ENCODE data around the gene TPPP. TPM values are rescaled to one million over a fixed set of nuclear protein-coding genes. Genes with fewer than 3 reads are reported as not detected.

The TPPP gene
- total RNA-seq, 4 donors from 2014 or later = 2.4 to 8.7 (median 3.2) TPM

DNA sequence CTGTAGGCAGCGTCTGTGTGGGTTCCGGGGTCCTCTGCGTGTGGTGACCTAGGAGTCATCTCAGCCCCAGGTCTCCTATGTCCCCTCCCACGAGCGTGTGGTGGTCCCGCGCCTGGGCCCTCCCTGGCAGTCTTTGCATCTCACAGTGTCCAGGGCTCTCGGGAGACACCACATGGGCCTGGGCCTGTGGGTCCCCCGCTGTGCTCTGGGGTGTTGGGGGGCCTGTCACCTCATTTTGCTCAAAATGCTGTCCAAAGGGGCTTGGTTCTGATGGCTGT is 54.0 kb downstream of the TPPP start:
- Histone ChIP-seq H3K9me3 (no peaks in the 10 kb centered on the region), H3K4me1 (no peaks in the 10 kb centered on the region), H3K36me3 (peaks cover 0 to 12% of the 10 kb centered on the region in 2 donors), H3K27me3 (no peaks in the 10 kb centered on the region), H3K4me3 (no peak overlapping the region), H3K27ac (no peak overlapping the region)
- intact Hi-C loops (cut with DNase I; ENCODE audit: low total_unique reads) (no loop called here), in situ Hi-C loops (cut with MboI; ENCODE audit: low sequenced_read_pairs in 4 of 4) (no loop called here)
- ATAC-seq (no peak), DNase-seq (no peak)
- TF ChIP-seq, protein P1, sequence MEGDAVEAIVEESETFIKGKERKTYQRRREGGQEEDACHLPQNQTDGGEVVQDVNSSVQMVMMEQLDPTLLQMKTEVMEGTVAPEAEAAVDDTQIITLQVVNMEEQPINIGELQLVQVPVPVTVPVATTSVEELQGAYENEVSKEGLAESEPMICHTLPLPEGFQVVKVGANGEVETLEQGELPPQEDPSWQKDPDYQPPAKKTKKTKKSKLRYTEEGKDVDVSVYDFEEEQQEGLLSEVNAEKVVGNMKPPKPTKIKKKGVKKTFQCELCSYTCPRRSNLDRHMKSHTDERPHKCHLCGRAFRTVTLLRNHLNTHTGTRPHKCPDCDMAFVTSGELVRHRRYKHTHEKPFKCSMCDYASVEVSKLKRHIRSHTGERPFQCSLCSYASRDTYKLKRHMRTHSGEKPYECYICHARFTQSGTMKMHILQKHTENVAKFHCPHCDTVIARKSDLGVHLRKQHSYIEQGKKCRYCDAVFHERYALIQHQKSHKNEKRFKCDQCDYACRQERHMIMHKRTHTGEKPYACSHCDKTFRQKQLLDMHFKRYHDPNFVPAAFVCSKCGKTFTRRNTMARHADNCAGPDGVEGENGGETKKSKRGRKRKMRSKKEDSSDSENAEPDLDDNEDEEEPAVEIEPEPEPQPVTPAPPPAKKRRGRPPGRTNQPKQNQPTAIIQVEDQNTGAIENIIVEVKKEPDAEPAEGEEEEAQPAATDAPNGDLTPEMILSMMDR (IDR thresholded peaks at IDR 0.05 in 4 of 5, conservative IDR thresholded peaks at IDR 0.05 in 1 of 5) = no peak
- no peak for TF ChIP-seq POLR2A (IDR thresholded peaks at IDR 0.05)

- no peak for ATAC-seq
- no peak for DNase-seq
- TF ChIP-seq POLR2A (IDR thresholded peaks at IDR 0.05) = no peak
- TF ChIP-seq, protein P1 (IDR thresholded peaks at IDR 0.05 in 4 of 5, conservative IDR thresholded peaks at IDR 0.05 in 1 of 5) = no peak
- in situ Hi-C loops (cut with MboI; ENCODE audit: low sequenced_read_pairs in 4 of 4) (no loop called here), intact Hi-C loops (cut with DNase I; ENCODE audit: low total_unique reads) (no loop called here)
- Histone ChIP-seq H3K4me1 (no peaks in the 10 kb centered on the region), H3K36me3 (peaks cover 0 to 12% of the 10 kb centered on the region in 2 donors), H3K4me3 (no peak overlapping the region), H3K27ac (no peak overlapping the region), H3K27me3 (no peaks in the 10 kb centered on the region), H3K9me3 (no peaks in the 10 kb centered on the region)
Measured at GRCh38 chr5:638501-639252, 54.5 kb downstream of the TPPP start.

GRCh38 chr5:637581-638450 is 55.3 kb downstream of the TPPP start:
- Histone ChIP-seq H3K4me1 (no peaks in the 10 kb centered on the region), H3K27me3 (no peaks in the 10 kb centered on the region), H3K36me3 (peaks cover 0 to 12% of the 10 kb centered on the region in 2 donors), H3K4me3 (no peak overlapping the region), H3K9me3 (no peaks in the 10 kb centered on the region), H3K27ac (no peak overlapping the region)
- DNase-seq (no peak), ATAC-seq (no peak)
- in situ Hi-C loops (cut with MboI; ENCODE audit: low sequenced_read_pairs in 4 of 4) (no loop called here), intact Hi-C loops (cut with DNase I; ENCODE audit: low total_unique reads) (no loop called here)
- TF ChIP-seq POLR2A (IDR thresholded peaks at IDR 0.05) = no peak
- TF ChIP-seq, protein P1 (IDR thresholded peaks at IDR 0.05 in 4 of 5, conservative IDR thresholded peaks at IDR 0.05 in 1 of 5) = no peak

DNA sequence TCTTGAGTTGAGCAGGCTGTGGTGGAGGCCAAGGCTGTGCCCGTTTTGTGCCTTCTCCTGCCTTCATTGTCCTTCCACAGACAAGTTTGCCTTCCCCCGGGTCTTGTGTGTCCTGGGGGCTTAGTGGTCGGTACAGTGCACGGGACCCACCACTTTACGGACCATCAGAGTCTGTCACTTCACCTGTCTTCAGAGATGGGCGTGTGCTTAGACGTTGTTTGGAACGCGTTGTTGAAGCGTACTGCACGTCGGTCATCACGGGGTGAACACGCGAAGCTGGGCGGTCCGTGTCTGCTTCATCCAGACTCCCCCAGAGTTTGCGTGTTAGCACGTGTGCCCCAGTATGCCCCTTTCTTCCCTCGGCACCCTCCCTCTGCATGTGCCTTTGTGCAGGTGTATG is 56.2 kb downstream of the TPPP start:
- intact Hi-C loops (cut with DNase I; ENCODE audit: low total_unique reads) (no loop called here), in situ Hi-C loops (cut with MboI; ENCODE audit: low sequenced_read_pairs in 4 of 4) (no loop called here)
- Histone ChIP-seq H3K9me3 (no peaks in the 10 kb centered on the region), H3K36me3 (peaks cover 0 to 12% of the 10 kb centered on the region in 2 donors), H3K27me3 (no peaks in the 10 kb centered on the region), H3K4me1 (no peaks in the 10 kb centered on the region), H3K4me3 (no peak overlapping the region), H3K27ac (no peak overlapping the region)
- no peak for DNase-seq
- no peak for TF ChIP-seq POLR2A (IDR thresholded peaks at IDR 0.05)
- TF ChIP-seq, protein P1 (IDR thresholded peaks at IDR 0.05 in 4 of 5, conservative IDR thresholded peaks at IDR 0.05 in 1 of 5) = no peak
- ATAC-seq = no peak

Measured in gastrocnemius medialis (tissue), 4 donors.